ENCODE data around the gene KRTAP1-3.

DNA sequence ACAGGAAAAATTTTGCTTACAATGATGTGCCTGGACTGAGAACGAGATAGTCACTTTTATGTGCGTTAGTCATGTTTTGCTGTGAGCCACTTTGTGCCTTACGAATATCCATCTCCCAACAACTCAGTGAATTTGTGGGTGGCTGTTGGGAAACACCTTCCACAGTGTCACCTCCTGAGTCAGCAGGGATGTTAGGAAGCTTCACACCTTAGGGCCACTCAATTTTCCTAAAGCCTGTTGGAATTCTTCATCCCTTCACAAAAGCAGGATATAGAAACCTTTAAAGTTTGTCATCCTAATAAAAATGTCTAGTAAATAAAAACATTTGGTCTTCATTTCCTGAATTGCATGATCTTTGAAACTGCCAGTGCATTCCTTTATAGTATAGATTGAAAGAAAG is 21.5 kb downstream of the KRTAP1-3 start:
- TF ChIP-seq, protein P1, sequence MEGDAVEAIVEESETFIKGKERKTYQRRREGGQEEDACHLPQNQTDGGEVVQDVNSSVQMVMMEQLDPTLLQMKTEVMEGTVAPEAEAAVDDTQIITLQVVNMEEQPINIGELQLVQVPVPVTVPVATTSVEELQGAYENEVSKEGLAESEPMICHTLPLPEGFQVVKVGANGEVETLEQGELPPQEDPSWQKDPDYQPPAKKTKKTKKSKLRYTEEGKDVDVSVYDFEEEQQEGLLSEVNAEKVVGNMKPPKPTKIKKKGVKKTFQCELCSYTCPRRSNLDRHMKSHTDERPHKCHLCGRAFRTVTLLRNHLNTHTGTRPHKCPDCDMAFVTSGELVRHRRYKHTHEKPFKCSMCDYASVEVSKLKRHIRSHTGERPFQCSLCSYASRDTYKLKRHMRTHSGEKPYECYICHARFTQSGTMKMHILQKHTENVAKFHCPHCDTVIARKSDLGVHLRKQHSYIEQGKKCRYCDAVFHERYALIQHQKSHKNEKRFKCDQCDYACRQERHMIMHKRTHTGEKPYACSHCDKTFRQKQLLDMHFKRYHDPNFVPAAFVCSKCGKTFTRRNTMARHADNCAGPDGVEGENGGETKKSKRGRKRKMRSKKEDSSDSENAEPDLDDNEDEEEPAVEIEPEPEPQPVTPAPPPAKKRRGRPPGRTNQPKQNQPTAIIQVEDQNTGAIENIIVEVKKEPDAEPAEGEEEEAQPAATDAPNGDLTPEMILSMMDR (IDR thresholded peaks at IDR 0.05): no peak
- no peak for TF ChIP-seq POLR2A (IDR thresholded peaks at IDR 0.05)

Data from heart left ventricle (tissue), 13 donors.